GM20000 (cell line): ENCODE results near the gene SMCO4.

Experiments used
- DNase-seq: peaks from one replicate; pipeline ENCODE4 v3.0.0; 2012; ENCODE audit warnings: low spot score
- TF ChIP-seq, protein P1 (sequence below): IDR thresholded peaks from 2 replicates; pipeline ENCODE4 v1.5.1; 2012; ENCODE audit warnings: mild to moderate bottlenecking, control low read depth; ENCODE audit errors: extremely low read depth, missing control alignments

SMCO4 gene

DNA sequence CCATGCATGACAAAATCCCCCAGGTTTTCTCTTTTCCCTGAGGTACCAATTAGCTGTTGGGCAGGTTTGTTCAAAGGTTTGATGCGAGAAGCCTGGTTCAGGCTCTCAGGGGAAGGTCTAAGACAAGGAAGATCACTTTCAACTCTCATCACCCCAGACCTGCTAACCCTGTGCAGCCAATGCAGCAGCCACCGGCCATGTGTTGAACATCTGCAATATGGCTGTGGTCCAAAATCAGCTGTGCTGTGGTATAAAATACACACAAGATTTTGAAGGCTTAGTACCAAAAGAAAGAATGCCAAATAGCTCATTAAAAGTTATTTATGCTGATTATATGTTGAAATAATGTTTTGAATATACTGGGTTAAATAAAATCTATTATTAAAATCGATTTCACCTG lies 58.5 kb downstream of the SMCO4 start:
- no peak for DNase-seq
- TF ChIP-seq, protein P1, sequence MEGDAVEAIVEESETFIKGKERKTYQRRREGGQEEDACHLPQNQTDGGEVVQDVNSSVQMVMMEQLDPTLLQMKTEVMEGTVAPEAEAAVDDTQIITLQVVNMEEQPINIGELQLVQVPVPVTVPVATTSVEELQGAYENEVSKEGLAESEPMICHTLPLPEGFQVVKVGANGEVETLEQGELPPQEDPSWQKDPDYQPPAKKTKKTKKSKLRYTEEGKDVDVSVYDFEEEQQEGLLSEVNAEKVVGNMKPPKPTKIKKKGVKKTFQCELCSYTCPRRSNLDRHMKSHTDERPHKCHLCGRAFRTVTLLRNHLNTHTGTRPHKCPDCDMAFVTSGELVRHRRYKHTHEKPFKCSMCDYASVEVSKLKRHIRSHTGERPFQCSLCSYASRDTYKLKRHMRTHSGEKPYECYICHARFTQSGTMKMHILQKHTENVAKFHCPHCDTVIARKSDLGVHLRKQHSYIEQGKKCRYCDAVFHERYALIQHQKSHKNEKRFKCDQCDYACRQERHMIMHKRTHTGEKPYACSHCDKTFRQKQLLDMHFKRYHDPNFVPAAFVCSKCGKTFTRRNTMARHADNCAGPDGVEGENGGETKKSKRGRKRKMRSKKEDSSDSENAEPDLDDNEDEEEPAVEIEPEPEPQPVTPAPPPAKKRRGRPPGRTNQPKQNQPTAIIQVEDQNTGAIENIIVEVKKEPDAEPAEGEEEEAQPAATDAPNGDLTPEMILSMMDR: no peak

DNA sequence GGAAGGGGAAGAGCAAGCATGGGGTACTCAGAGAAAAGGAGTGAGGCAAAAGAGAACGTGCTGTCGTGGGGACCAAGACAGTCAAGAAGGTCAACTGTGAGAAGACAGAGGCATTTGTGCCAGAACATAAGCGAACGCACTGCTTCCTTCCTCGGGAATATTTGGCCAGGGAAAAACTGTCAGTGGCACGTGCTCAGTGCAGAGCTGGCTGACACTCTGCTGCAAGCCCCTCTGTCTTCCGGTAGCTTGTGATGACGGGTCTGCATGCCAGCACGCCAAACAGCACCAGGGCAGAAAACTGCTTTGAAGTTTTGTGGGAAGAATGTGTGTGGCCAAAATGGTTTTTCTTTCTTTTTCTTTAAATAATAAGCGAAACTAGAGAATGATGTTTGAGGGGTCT lies 60.6 kb downstream of the SMCO4 start:
- TF ChIP-seq, protein P1: no peak
- no peak for DNase-seq

DNA sequence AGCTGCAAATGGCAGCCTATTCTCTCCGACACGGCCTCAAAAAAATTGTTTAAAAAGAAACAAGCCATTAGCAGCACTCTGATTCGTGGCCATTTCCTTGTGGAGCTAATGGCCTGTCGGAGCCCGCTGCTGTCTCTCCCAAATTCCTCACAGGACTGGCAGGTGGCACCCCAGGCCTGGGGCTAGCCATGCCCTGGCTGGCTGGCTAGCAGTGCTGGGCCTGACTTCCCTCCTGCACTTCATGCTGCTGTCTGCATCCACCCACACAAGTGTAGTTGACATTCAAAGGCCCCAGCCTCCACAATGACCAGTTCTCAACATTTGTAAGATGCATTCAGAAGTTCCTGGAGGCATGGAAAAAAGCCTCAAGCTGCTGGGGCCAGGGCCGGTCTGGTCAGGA lies 61.5 kb downstream of the SMCO4 start:
- no peak for DNase-seq
- TF ChIP-seq, protein P1: no peak

DNA sequence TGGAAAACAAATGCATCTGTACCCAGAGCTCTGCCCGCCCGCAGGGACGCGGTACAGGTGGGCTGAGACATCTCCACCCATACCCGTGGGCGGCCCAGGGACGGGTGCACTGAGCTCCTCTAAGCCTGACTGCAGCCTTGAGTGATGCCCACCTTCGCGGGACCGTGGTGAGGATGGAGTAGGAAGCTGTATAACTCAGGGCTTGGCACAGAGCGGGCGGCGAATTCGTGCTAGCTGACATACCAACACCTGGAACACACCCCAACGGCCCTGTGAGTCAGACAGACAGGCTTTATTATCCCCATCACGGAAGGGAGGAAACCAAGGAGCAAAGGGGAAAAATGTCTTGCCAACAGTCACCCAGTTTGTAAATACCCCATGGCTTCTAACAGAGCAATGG lies 61.9 kb downstream of the SMCO4 start:
- TF ChIP-seq, protein P1: no peak
- no peak for DNase-seq

DNA sequence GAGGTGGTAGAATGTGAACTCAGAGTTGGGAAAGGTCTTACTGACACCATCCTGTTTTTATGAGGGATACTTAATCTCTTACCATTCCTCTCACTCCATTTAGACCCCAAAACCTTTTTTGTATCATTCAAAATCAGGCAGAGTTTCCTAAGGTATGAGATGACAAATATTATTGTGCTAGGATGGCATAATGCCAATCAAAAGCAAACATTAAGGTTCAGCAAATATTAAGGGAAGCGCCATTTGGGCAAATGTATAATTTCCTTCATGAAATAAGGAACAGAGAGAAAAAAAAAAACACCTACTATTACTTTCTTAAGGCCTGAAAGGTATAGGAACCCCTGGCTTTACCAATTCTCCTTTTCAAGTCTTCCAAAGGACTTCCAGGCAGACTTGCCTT lies 62.4 kb downstream of the SMCO4 start:
- no peak for DNase-seq
- TF ChIP-seq, protein P1: no peak

DNA sequence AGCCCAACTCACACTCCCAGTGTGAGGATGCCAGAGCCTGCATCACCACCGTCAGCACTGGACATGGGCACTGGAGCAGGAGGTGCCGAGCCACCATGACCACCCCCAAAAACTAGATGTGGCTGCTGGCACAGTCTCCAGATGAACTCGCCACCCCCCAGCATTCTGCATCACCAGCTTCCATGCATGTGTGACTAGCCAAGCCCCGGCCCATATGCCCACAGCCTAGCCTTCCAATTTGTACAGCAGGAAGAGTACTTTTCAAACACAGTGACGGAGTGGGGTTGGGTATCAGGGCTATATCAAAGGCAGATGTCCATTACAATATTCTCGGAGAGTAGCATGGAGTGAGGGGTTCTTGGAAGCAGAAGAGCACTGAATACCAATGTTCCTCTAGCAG lies 62.9 kb downstream of the SMCO4 start:
- TF ChIP-seq, protein P1: no peak
- DNase-seq: no peak

DNA sequence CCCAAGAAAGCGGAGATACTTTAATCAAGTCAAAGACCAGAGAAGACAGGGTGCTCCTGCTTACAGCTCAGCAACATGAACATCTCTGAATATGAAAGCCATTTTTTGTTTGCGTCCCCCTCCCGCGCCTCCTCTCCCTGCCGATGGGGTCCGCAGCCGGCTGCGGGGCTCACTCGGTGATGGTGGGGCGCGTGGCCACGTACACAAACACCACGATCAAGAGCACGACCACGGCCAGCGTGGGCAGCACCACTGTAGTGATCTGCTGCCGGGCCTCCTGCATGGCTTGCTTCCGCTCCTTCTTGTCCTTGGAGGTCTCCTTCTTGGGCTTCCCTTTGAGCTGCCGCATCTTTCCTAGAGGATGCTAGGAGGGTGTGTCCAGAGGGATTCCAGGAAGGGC lies 64.3 kb downstream of the SMCO4 start:
- TF ChIP-seq, protein P1: no peak
- DNase-seq: no peak
